IMR-90 (cell line): ENCODE measurements around the gene ALKBH5. TPM values are rescaled to one million over a fixed set of nuclear protein-coding genes. Genes with fewer than 3 reads are reported as not detected.

Source experiments
- ATAC-seq: fragments of 200-7000 bp; cut with Tn5 transposase; 2 replicates; pipeline ENCODE4 v1.9.1; 2020; ENCODE audit warnings: low read depth, mild to moderate bottlenecking, moderate library complexity
- BruUV-seq: library from RNA; stranded (reverse); fragments of 400-500 nt; replicated peaks from 2 replicates; lab custom pipeline; 2021; lab: Mats Ljungman, UMichigan
- CTCF ChIA-PET: fragments of 300-600 bp; formaldehyde crosslinking; extraction: SDS; loops from one replicate; lab custom pipeline; 2021; ENCODE audit warnings: antibody characterized with exemption; lab: Yijun Ruan, JAX
- POLR2A ChIA-PET: fragments of 300-600 bp; sonication (Branson Sonifier 250); formaldehyde crosslinking; loops from one replicate; lab custom pipeline; 2022; ENCODE audit warnings: antibody characterized with exemption; ENCODE audit not compliant: unreplicated experiment; lab: Charles Lee
- DNase-seq: peaks from one replicate; pipeline ENCODE4 v3.0.0; 2013
- H2AFZ ChIP-seq: replicated peaks from 2 replicates; pipeline ENCODE3; 2013; ENCODE audit warnings: low read length, mild to moderate bottlenecking; ENCODE audit not compliant: poor library complexity
- H2AK5ac ChIP-seq: 2 replicates; pipeline ENCODE4 v1.6.1; 2013; ENCODE audit warnings: low read depth, low read length, inconsistent platforms
- H2AK9ac ChIP-seq: replicated peaks from 2 replicates; pipeline ENCODE3; 2013; ENCODE audit warnings: mild to moderate bottlenecking, low read depth, low read length, moderate library complexity; ENCODE audit not compliant: poor library complexity
- H2BK120ac ChIP-seq: 2 replicates; pipeline ENCODE4 v1.6.1; 2013; ENCODE audit warnings: low read depth, low read length, inconsistent platforms
- H2BK15ac ChIP-seq: 3 replicates; pipeline ENCODE4 v1.6.1; 2013; ENCODE audit warnings: low read depth, low read length, inconsistent platforms
- H2BK20ac ChIP-seq: 2 replicates; pipeline ENCODE4 v1.6.1; 2013; ENCODE audit warnings: low read depth, mild to moderate bottlenecking, inconsistent platforms, low read length, moderate library complexity
- H2BK5ac ChIP-seq: 2 replicates; pipeline ENCODE4 v1.6.1; 2013; ENCODE audit warnings: mild to moderate bottlenecking, low read depth, low read length, inconsistent platforms; ENCODE audit not compliant: poor library complexity, severe bottlenecking
- H3K14ac ChIP-seq: replicated peaks from 2 replicates; pipeline ENCODE4 v1.6.1; 2013; ENCODE audit warnings: low read depth, low read length, inconsistent platforms
- H3K18ac ChIP-seq: 2 replicates; pipeline ENCODE4 v1.6.1; 2013; ENCODE audit warnings: low read depth, low read length, control low read depth
- H3K23ac ChIP-seq: 2 replicates; pipeline ENCODE4 v1.6.1; 2013; ENCODE audit warnings: low read depth, low read length, inconsistent platforms
- H3K27ac ChIP-seq: 2 replicates; pipeline ENCODE4 v1.5.1; 2013; ENCODE audit warnings: mild to moderate bottlenecking, control low read depth, low read length; ENCODE audit not compliant: insufficient read depth
- H3K27me3 ChIP-seq: 2 replicates; pipeline ENCODE4 v1.6.1; 2013; ENCODE audit warnings: low read length; ENCODE audit not compliant: control insufficient read depth, insufficient read depth
- H3K36me3 ChIP-seq: 2 replicates; pipeline ENCODE4 v1.6.1; 2013; ENCODE audit warnings: low read length, mixed read lengths; ENCODE audit not compliant: control insufficient read depth, insufficient read depth
- H3K4ac ChIP-seq: 2 replicates; pipeline ENCODE4 v1.6.1; 2013; ENCODE audit warnings: low read depth, low read length, inconsistent platforms
- H3K4me1 ChIP-seq: 2 replicates; pipeline ENCODE4 v1.6.1; 2013; ENCODE audit warnings: low read length, mixed read lengths; ENCODE audit not compliant: control insufficient read depth, insufficient read depth
- H3K4me2 ChIP-seq: 2 replicates; pipeline ENCODE4 v1.6.1; 2013; ENCODE audit warnings: low read depth, mild to moderate bottlenecking, control low read depth, low read length, moderate library complexity
- H3K4me3 ChIP-seq: 2 replicates; pipeline ENCODE4 v1.5.1; 2013; ENCODE audit warnings: low read depth, mild to moderate bottlenecking, control low read depth, low read length, moderate library complexity; ENCODE audit not compliant: insufficient read depth
- H3K56ac ChIP-seq: 2 replicates; pipeline ENCODE4 v1.6.1; 2013; ENCODE audit warnings: low read length, inconsistent platforms; ENCODE audit not compliant: insufficient read depth; ENCODE audit errors: extremely low read depth
- H3K79me1 ChIP-seq, 2 experiments: 2 replicates each; pipeline ENCODE4 v1.6.1; 2013; ENCODE audit warnings: low read length in 2 of 2, inconsistent platforms in 1 of 2, low read depth in 1 of 2
- H3K9ac ChIP-seq: 2 replicates; pipeline ENCODE4 v1.6.1; 2013; ENCODE audit warnings: low read depth, low read length, control low read depth
- H3K9me1 ChIP-seq: 2 replicates; pipeline ENCODE4 v1.6.1; 2013; ENCODE audit warnings: low read length, inconsistent platforms; ENCODE audit not compliant: insufficient read depth
- H3K9me3 ChIP-seq: 2 replicates; pipeline ENCODE4 v1.6.1; 2013; ENCODE audit warnings: low read length; ENCODE audit not compliant: control insufficient read depth, insufficient read depth
- H4K20me1 ChIP-seq: 2 replicates; pipeline ENCODE4 v1.6.1; 2013; ENCODE audit warnings: low read length, inconsistent platforms; ENCODE audit not compliant: insufficient read depth
- H4K5ac ChIP-seq: 2 replicates; pipeline ENCODE4 v1.6.1; 2013; ENCODE audit warnings: mild to moderate bottlenecking, low read depth, low read length, control low read depth
- H4K8ac ChIP-seq, 2 experiments: 2 replicates each; pipeline ENCODE4 v1.6.1; 2013; ENCODE audit warnings: low read depth in 2 of 2, low read length in 2 of 2, control low read depth in 1 of 2, inconsistent platforms in 1 of 2
- H4K91ac ChIP-seq: 2 replicates; pipeline ENCODE4 v1.6.1; 2013; ENCODE audit warnings: low read depth, low read length, inconsistent platforms; ENCODE audit not compliant: insufficient read depth
- BHLHE40 ChIP-seq: fragments of 150-350 bp; IDR thresholded peaks from 2 replicates; pipeline ENCODE4 v1.6.1; 2016; ENCODE audit warnings: mild to moderate bottlenecking, low read depth, low read length
- CEBPB ChIP-seq: IDR thresholded peaks from 2 replicates; pipeline ENCODE4 v1.6.1; 2012; ENCODE audit warnings: low read depth, low read length, improper control_type of control experiment
- CHD1 ChIP-seq: IDR thresholded peaks from 2 replicates; pipeline ENCODE4 v1.6.1; 2012; ENCODE audit warnings: low read depth, low read length, improper control_type of control experiment
- ELK1 ChIP-seq: fragments of 150-350 bp; IDR thresholded peaks from 2 replicates; pipeline ENCODE4 v1.6.1; 2016; ENCODE audit warnings: low read depth, mild to moderate bottlenecking, low read length, moderate library complexity, borderline replicate concordance
- FOS ChIP-seq: fragments of 150-350 bp; IDR thresholded peaks from 2 replicates; pipeline ENCODE4 v1.6.1; 2016; ENCODE audit warnings: low read depth, low read length
- MAFK ChIP-seq: IDR thresholded peaks from 2 replicates; pipeline ENCODE4 v1.6.1; 2012; ENCODE audit warnings: low read depth, low read length, improper control_type of control experiment
- MAZ ChIP-seq: IDR thresholded peaks from 2 replicates; pipeline ENCODE4 v1.6.1; 2012; ENCODE audit warnings: low read depth, mild to moderate bottlenecking, low read length, improper control_type of control experiment, moderate library complexity, borderline replicate concordance
- MXI1 ChIP-seq: IDR thresholded peaks from 2 replicates; pipeline ENCODE4 v1.6.1; 2012; ENCODE audit warnings: low read depth, mild to moderate bottlenecking, low read length, moderate library complexity, borderline replicate concordance
- NFE2L2 ChIP-seq: fragments of 150-350 bp; IDR thresholded peaks from 2 replicates; pipeline ENCODE4 v1.6.1; 2016; ENCODE audit warnings: low read depth, mild to moderate bottlenecking, low read length
- POLR2A ChIP-seq: IDR thresholded peaks from 2 replicates; pipeline ENCODE4 v1.6.1; 2012; ENCODE audit warnings: mild to moderate bottlenecking, low read depth, low read length
- RAD21 ChIP-seq: IDR thresholded peaks from 2 replicates; pipeline ENCODE4 v1.6.1; 2012; ENCODE audit warnings: low read length, improper control_type of control experiment
- RCOR1 ChIP-seq: IDR thresholded peaks from 2 replicates; pipeline ENCODE4 v1.6.1; 2012; ENCODE audit warnings: mild to moderate bottlenecking, low read length, improper control_type of control experiment; ENCODE audit not compliant: insufficient replicate concordance
- RFX5 ChIP-seq: IDR thresholded peaks from 2 replicates; pipeline ENCODE4 v1.8.0; 2012; ENCODE audit warnings: low read depth, mild to moderate bottlenecking, low read length, moderate library complexity
- SMC3 ChIP-seq: fragments of 150-350 bp; IDR thresholded peaks from 2 replicates; pipeline ENCODE4 v1.6.1; 2016; ENCODE audit warnings: low read depth, mild to moderate bottlenecking, antibody characterized with exemption, low read length, moderate library complexity
- USF2 ChIP-seq: fragments of 150-350 bp; IDR thresholded peaks from 2 replicates; pipeline ENCODE4 v1.6.1; 2017; ENCODE audit warnings: mild to moderate bottlenecking, antibody characterized with exemption, low read length, low read depth
- WGBS, 2 experiments: methylation state at CpG; one replicate each; pipeline versions ENCODE4 v1.1.5 to v1.1.7; 2013; ENCODE audit warnings: missing lambda C conversion rate in 2 of 2; ENCODE audit not compliant: insufficient read length in 1 of 2; ENCODE audit errors: extremely low coverage in 2 of 2; 5-methylcytosine and 5-hydroxymethylcytosine counted together
- dilution Hi-C: fragments of 300-500 bp; cut with HindIII; formaldehyde crosslinking; loops from one replicate; pipeline ENCODE4 v1.14.3; 2018; ENCODE audit warnings: low sequenced_read_pairs; ENCODE audit not compliant: unreplicated experiment
- in situ Hi-C: fragments of 300-500 bp; cut with MboI; formaldehyde crosslinking; loops from 3 replicates; pipeline ENCODE4 v1.14.3; 2019; ENCODE audit warnings: low sequenced_read_pairs, inconsistent platforms, mixed read lengths
- intact Hi-C: fragments of 100-400 bp; cut with micrococcal nuclease; formaldehyde crosslinking; loops from 2 replicates; pipeline ENCODE4 v1.10.0; 2022
- polyA plus RNA-seq, 3 experiments: library from polyadenylated mRNA; depleted of rRNA; stranded (reverse); fragments of >200 nt; gene quantifications; 2 replicates each; pipeline ENCODE4 v1.2.3, GENCODE V29; 2012; ENCODE audit warnings: low replicate concordance in 1 of 3
- total RNA-seq: library from RNA; depleted of rRNA; stranded (reverse); fragments of >200 nt; gene quantifications from 2 replicates; pipeline ENCODE4 v1.2.3, GENCODE V29; 2012

The ALKBH5 gene
- total and polyA plus RNA-seq, 2 of the 4 experiments (the other 2 are of a cell fraction): 57.6 to 79.6 TPM

GRCh38 chr17:18237461-18237860 lies 53.8 kb downstream of the ALKBH5 start:
- in situ Hi-C loops: no loop called here
- CTCF ChIA-PET: no interaction called here

More at GRCh38 chr17:18237461-18237860, 53.8 kb downstream of the ALKBH5 start:
- DNase-seq: no peak
- Histone ChIP-seq H3K79me1 (peaks cover 0 to 14% of the 10 kb centered on the region in 2 experiments; a peak in 3 of 4 replicates), H4K20me1 (peaks cover 5% of the 10 kb centered on the region), H3K18ac (no peak overlapping the region), H3K27me3 (no peaks in the 10 kb centered on the region), H3K36me3 (peaks cover 78% of the 10 kb centered on the region), H4K5ac (no peak overlapping the region), H3K9me3 (no peaks in the 10 kb centered on the region), H3K27ac (no peak overlapping the region), H3K56ac (no peak overlapping the region), H3K4ac (no peak overlapping the region), H3K4me3 (no peak overlapping the region), H2AK9ac (no peak overlapping the region), H2AFZ (no peak overlapping the region), H3K9ac (no peak overlapping the region), H4K91ac (no peak overlapping the region), H3K4me2 (no peak overlapping the region), H2BK120ac (no peak overlapping the region), H2BK20ac (no peak overlapping the region), H2BK5ac (no peak overlapping the region), H3K23ac (no peak overlapping the region), H3K9me1 (no peaks in the 10 kb centered on the region), H2BK15ac (no peak overlapping the region), H4K8ac (no peak overlapping the region), H2AK5ac (no peak overlapping the region), H3K14ac (no peak overlapping the region), H3K4me1 (peaks cover 5% of the 10 kb centered on the region)
- POLR2A ChIA-PET: no interaction called here
- no peak for ATAC-seq
- no TSS peak for BruUV-seq
- TF ChIP-seq RFX5: no peak
- TF ChIP-seq NFE2L2: no peak
- no peak for TF ChIP-seq SMC3
- TF ChIP-seq MAFK: no peak
- TF ChIP-seq FOS: no peak
- TF ChIP-seq CEBPB: no peak
- no peak for TF ChIP-seq BHLHE40
- no peak for TF ChIP-seq ELK1
- no peak for TF ChIP-seq CHD1
- TF ChIP-seq MAZ: no peak
- TF ChIP-seq RCOR1: no peak
- no peak for TF ChIP-seq MXI1
- no peak for TF ChIP-seq USF2
- TF ChIP-seq POLR2A: no peak
- TF ChIP-seq RAD21: no peak
- intact Hi-C loops (no loop called here), dilution Hi-C loops (no loop called here)
- 94% methylated on average over 14 of the region's 20 CpGs; no CpG with 5 or more reads in 1 of the 2 experiments for WGBS, 2 experiments
